ENCODE results near the gene HCFC2.

DNA sequence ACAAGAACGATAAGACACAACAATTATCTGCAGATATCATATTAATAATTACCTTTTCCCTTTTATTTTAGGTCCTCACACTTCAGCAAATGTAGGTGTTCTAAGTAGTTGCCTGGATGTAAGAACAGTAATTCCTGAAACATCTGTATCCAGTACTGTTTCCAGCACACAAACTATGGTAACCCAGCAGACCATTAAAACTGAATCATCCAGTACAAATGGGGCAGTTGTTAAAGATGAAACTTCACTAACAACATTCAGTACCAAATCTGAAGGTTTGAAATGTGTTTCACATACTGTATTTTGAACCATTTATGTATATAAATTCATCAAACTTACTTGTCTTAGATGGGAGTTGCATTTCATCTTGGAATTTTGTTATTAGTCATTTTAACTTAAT is 31.0 kb downstream of the HCFC2 start:
- TF ChIP-seq, protein P1, sequence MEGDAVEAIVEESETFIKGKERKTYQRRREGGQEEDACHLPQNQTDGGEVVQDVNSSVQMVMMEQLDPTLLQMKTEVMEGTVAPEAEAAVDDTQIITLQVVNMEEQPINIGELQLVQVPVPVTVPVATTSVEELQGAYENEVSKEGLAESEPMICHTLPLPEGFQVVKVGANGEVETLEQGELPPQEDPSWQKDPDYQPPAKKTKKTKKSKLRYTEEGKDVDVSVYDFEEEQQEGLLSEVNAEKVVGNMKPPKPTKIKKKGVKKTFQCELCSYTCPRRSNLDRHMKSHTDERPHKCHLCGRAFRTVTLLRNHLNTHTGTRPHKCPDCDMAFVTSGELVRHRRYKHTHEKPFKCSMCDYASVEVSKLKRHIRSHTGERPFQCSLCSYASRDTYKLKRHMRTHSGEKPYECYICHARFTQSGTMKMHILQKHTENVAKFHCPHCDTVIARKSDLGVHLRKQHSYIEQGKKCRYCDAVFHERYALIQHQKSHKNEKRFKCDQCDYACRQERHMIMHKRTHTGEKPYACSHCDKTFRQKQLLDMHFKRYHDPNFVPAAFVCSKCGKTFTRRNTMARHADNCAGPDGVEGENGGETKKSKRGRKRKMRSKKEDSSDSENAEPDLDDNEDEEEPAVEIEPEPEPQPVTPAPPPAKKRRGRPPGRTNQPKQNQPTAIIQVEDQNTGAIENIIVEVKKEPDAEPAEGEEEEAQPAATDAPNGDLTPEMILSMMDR (IDR thresholded peaks at IDR 0.05): no peak
- no peak for TF ChIP-seq POLR2A (IDR thresholded peaks at IDR 0.05)
